KMS-11 (cell line): Measurements from ENCODE around the gene PDE3A.

ENCODE experiments used
- H2AFZ ChIP-seq: fragments of 200-600 bp; sonication (generic); 2 replicates; pipeline ENCODE4 v1.6.1; 2016; ENCODE audit warnings: antibody characterized with exemption, mixed run types, low read depth
- H3K27ac ChIP-seq: fragments of 200-600 bp; sonication (generic); 2 replicates; pipeline ENCODE4 v1.6.1; 2016; ENCODE audit warnings: mild to moderate bottlenecking, mixed run types
- H3K27me3 ChIP-seq: fragments of 200-600 bp; sonication (generic); 2 replicates; pipeline ENCODE4 v1.6.1; 2017; ENCODE audit warnings: mild to moderate bottlenecking, low read depth, mixed run types, moderate library complexity; ENCODE audit not compliant: insufficient read depth
- H3K36me3 ChIP-seq: fragments of 200-600 bp; sonication (generic); 2 replicates; pipeline ENCODE4 v1.6.1; 2017; ENCODE audit warnings: mild to moderate bottlenecking, mixed run types; ENCODE audit not compliant: insufficient read depth
- H3K4me1 ChIP-seq: fragments of 200-600 bp; sonication (generic); 2 replicates; pipeline ENCODE4 v1.6.1; 2016; ENCODE audit warnings: mild to moderate bottlenecking, low read depth, mixed run types; ENCODE audit not compliant: poor library complexity, severe bottlenecking
- H3K4me2 ChIP-seq: fragments of 200-600 bp; sonication (generic); 2 replicates; pipeline ENCODE4 v1.7.0; 2016; ENCODE audit warnings: mild to moderate bottlenecking, mixed run types
- H3K4me3 ChIP-seq: fragments of 200-600 bp; sonication (generic); IDR thresholded peaks from 2 replicates; pipeline ENCODE4 v1.6.1; 2017; ENCODE audit warnings: low read depth, low read length, mixed read lengths; ENCODE audit not compliant: insufficient read depth
- H3K79me2 ChIP-seq: fragments of 200-600 bp; sonication (generic); 2 replicates; pipeline ENCODE4 v1.6.1; 2016; ENCODE audit warnings: low read depth, mixed run types; ENCODE audit not compliant: insufficient read depth
- H3K9ac ChIP-seq: fragments of 200-600 bp; sonication (generic); 2 replicates; pipeline ENCODE4 v1.6.1; 2016; ENCODE audit warnings: mild to moderate bottlenecking, mixed run types
- H4K20me1 ChIP-seq: fragments of 200-600 bp; sonication (generic); 2 replicates; pipeline ENCODE4 v1.6.1; 2016; ENCODE audit warnings: mild to moderate bottlenecking, mixed run types; ENCODE audit not compliant: insufficient read depth
- TF ChIP-seq, protein P1 (sequence below): fragments of 200-600 bp; sonication (generic); conservative IDR thresholded peaks from 2 replicates; pipeline ENCODE4 v1.6.1; 2017; ENCODE audit warnings: low read depth, mild to moderate bottlenecking, antibody characterized with exemption, low read length, moderate library complexity, mixed read lengths

Gene PDE3A

DNA sequence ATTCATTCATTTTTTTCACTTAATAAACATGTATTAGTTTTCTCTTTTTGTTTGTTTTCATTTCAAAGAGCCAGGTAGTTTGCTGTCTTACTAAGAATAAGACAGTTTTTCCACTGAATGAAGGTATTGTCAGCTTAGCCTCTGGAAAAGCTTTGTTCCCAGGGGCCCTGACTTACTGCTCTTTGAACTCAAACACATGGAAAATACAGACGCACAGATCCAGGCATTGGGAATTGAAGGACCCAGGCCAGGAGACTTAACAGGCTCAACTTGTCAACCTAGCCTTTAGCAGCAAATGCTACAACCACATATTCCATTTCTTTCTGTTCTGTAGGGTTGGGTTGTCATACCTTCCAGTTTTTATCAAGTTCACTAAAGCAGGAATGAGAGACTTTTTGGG, 288.3 kb downstream of the PDE3A start:
- TF ChIP-seq, protein P1, sequence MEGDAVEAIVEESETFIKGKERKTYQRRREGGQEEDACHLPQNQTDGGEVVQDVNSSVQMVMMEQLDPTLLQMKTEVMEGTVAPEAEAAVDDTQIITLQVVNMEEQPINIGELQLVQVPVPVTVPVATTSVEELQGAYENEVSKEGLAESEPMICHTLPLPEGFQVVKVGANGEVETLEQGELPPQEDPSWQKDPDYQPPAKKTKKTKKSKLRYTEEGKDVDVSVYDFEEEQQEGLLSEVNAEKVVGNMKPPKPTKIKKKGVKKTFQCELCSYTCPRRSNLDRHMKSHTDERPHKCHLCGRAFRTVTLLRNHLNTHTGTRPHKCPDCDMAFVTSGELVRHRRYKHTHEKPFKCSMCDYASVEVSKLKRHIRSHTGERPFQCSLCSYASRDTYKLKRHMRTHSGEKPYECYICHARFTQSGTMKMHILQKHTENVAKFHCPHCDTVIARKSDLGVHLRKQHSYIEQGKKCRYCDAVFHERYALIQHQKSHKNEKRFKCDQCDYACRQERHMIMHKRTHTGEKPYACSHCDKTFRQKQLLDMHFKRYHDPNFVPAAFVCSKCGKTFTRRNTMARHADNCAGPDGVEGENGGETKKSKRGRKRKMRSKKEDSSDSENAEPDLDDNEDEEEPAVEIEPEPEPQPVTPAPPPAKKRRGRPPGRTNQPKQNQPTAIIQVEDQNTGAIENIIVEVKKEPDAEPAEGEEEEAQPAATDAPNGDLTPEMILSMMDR, result no peak
- Histone ChIP-seq H3K27ac (no peak overlapping the region), H3K4me2 (no peak overlapping the region), H3K9ac (no peak overlapping the region), H3K27me3 (no peaks in the 10 kb centered on the region), H3K4me3 (no peak overlapping the region), H4K20me1 (no peaks in the 10 kb centered on the region), H3K4me1 (no peaks in the 10 kb centered on the region), H3K36me3 (no peaks in the 10 kb centered on the region), H2AFZ (no peak overlapping the region), H3K79me2 (no peaks in the 10 kb centered on the region)

DNA sequence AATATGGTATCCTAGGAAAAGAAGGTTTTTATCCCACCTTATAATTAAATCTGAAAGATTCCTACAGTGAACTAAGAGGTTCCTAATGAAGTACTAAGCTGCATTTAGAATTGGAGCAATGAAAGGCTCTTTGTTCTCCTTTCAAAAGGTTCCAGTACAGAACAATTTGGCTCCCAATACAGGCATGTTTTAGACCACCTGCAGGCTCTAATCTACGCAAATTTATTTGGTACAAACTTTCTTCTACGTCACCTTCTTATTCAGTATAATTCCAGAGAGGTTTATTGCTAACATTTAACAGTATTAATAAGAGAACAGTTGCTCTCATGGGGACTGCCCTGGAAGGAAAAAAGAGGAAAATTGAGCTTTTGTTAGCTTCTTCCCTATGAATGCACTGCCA, 289.2 kb downstream of the PDE3A start:
- Histone ChIP-seq H3K27me3 (no peaks in the 10 kb centered on the region), H4K20me1 (no peaks in the 10 kb centered on the region), H2AFZ (no peak overlapping the region), H3K9ac (no peak overlapping the region), H3K4me2 (no peak overlapping the region), H3K79me2 (no peaks in the 10 kb centered on the region), H3K36me3 (no peaks in the 10 kb centered on the region), H3K4me1 (no peaks in the 10 kb centered on the region), H3K4me3 (no peak overlapping the region), H3K27ac (no peak overlapping the region)
- TF ChIP-seq, protein P1, result no peak

DNA sequence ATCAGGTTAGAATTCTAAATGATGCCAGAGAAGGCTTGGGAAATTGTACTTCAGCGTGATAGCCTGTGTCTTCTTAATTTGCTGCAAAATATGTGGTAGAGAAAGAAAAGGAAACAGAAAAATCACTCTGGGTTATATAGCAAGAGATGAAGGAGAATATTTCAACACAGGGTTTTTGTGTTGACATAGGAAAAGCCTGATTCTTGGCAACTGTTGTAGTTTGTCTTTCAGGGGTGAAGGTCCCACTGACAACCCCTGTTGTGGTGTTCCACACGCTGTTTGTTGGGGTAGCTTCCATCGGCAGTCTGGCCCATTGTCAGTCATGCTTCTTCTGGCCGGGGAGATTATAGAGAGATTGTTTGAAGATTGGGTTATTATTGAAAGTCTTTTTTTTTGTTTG, 313.0 kb downstream of the PDE3A start:
- Histone ChIP-seq H3K4me1 (no peaks in the 10 kb centered on the region), H4K20me1 (no peaks in the 10 kb centered on the region), H2AFZ (no peak overlapping the region; the same call in 1 of the 2 replicates), H3K27ac (no peak overlapping the region), H3K79me2 (no peaks in the 10 kb centered on the region), H3K9ac (no peak overlapping the region), H3K4me3 (no peak overlapping the region), H3K27me3 (no peaks in the 10 kb centered on the region), H3K4me2 (no peak overlapping the region), H3K36me3 (no peaks in the 10 kb centered on the region)
- TF ChIP-seq, protein P1, result no peak

GRCh38 chr12:20695232-20695631, 326.9 kb downstream of the PDE3A start, which contains the start of gene SLCO1C1:
Gene SLCO1C1 (plus strand): TSS chr12:20695332. CDS start chr12:20699577, 4,245 bp downstream.
- TF ChIP-seq, protein P1, result no peak
- H4K20me1 ChIP-seq, result no peaks in the 10 kb centered on the region
- H3K4me2 ChIP-seq, result no peak within 1 kb of the TSS
- no peak within 1 kb of the TSS for H3K27ac ChIP-seq
- H3K9ac ChIP-seq, result no peak within 1 kb of the TSS
- H3K79me2 ChIP-seq, result no peaks in the 10 kb centered on the region
- no peaks in the 10 kb centered on the region for H3K27me3 ChIP-seq
- H3K4me3 ChIP-seq, result no peak within 1 kb of the TSS
- no peaks in the 10 kb centered on the region for H3K36me3 ChIP-seq
- no peaks in the 10 kb centered on the region for H3K4me1 ChIP-seq
- H2AFZ ChIP-seq, result no peak within 1 kb of the TSS
